CD4-positive, CD25-positive, alpha-beta regulatory T cell (primary cell): ENCODE measurements around the gene C21orf91. TPM values are rescaled to one million over a fixed set of nuclear protein-coding genes. Genes with fewer than 3 reads are reported as not detected.

Experiments used
- ATAC-seq, 2 donors: fragments of 150-1000 bp; cut with Tn5 transposase; one replicate each; pipeline ENCODE4 v1.10.0; 2021; ENCODE audit warnings: low read depth in 2 of 2, moderate number of reproducible peaks in 2 of 2, moderate library complexity in 1 of 2
- DNase-seq, 3 donors: peaks; one replicate each; pipeline versions ENCODE4 v3.0.0 to v3.0.0-alpha.2; 2012 to 2022; ENCODE audit warnings: mixed read lengths in 1 of 3
- H3K27ac ChIP-seq: one replicate; pipeline ENCODE4 v1.7.0; 2013; ENCODE audit warnings: mild to moderate bottlenecking, low read length; ENCODE audit not compliant: insufficient read depth, poor library complexity, severe bottlenecking
- H3K27me3 ChIP-seq: one replicate; pipeline ENCODE4 v1.7.0; 2013; ENCODE audit warnings: low read length; ENCODE audit not compliant: control insufficient read depth, insufficient read depth
- H3K36me3 ChIP-seq: one replicate; pipeline ENCODE4 v1.7.0; 2013; ENCODE audit warnings: mild to moderate bottlenecking, low read length, moderate library complexity; ENCODE audit not compliant: control insufficient read depth, insufficient read depth
- H3K4me1 ChIP-seq: 2 replicates; pipeline ENCODE4 v1.7.0; 2013; ENCODE audit warnings: mild to moderate bottlenecking, low read length; ENCODE audit not compliant: insufficient read depth, control insufficient read depth, poor library complexity, severe bottlenecking
- H3K4me3 ChIP-seq: one replicate; pipeline ENCODE4 v1.7.0; 2013; ENCODE audit warnings: low read depth, mild to moderate bottlenecking, low read length, moderate library complexity
- H3K9me3 ChIP-seq, 2 experiments: 1 replicate in 1 of 2; 2 replicates in 1 of 2; pipeline ENCODE4 v1.7.0; 2013; ENCODE audit warnings: low read length in 2 of 2, mild to moderate bottlenecking in 1 of 2, moderate library complexity in 1 of 2; ENCODE audit not compliant: control insufficient read depth in 2 of 2
- H3K27ac Mint-ChIP-seq, 3 donors: one replicate each; pipeline ENCODE4 v1.8.0; 2020 to 2022; ENCODE audit warnings: mild to moderate bottlenecking in 3 of 3, mixed read lengths in 3 of 3, moderate library complexity in 2 of 3
- H3K27me3 Mint-ChIP-seq: one replicate; pipeline ENCODE4 v1.8.0; 2022; ENCODE audit warnings: mild to moderate bottlenecking, mixed read lengths
- H3K36me3 Mint-ChIP-seq: one replicate; pipeline ENCODE4 v1.8.0; 2020; ENCODE audit warnings: mixed read lengths
- H3K4me1 Mint-ChIP-seq, 4 donors: one replicate each; pipeline ENCODE4 v1.8.0; 2020 to 2022; ENCODE audit warnings: mixed read lengths in 4 of 4, mild to moderate bottlenecking in 1 of 4
- H3K4me3 Mint-ChIP-seq, 4 donors: one replicate each; pipeline ENCODE4 v1.8.0; 2020 to 2022; ENCODE audit warnings: mild to moderate bottlenecking in 4 of 4, mixed read lengths in 4 of 4, moderate library complexity in 3 of 4
- H3K9me3 Mint-ChIP-seq, 7 donors: one replicate each; pipeline ENCODE4 v1.8.0; 2020 to 2022; ENCODE audit warnings: mixed read lengths in 7 of 7, mild to moderate bottlenecking in 3 of 7, moderate library complexity in 2 of 7
- polyA plus RNA-seq, 4 donors: library from polyadenylated mRNA; unstranded; fragments of 300-500 nt; fragmentation: Illumina TruSeq; gene quantifications; one replicate each; pipeline ENCODE4 v1.2.3, GENCODE V29; 2021
- total RNA-seq: library from RNA; stranded (reverse); gene quantifications from one replicate; pipeline ENCODE4 v1.2.3, GENCODE V29; 2022

C21orf91 gene
- total and polyA plus RNA-seq, 5 donors from 2014 or later: 59.3 to 74.6 (median 67.8) TPM

DNA sequence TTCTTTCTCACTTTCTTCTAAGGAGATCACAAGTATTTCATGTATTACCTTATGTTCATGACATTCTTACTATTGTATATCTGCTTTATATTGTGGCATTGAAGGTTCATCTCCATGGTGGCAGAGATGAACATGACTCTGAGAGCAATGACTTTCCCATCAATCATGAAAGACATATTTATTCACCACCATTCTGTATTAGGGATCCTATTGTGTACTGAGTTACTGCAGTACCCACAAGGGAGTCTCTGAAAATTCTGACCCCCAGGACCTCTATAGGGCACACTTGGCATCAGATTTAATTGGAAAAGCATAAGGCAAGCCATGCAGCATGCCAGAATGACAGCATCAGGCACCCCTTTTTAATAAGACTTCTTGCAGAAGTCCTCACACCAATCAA is 21.9 kb upstream of the C21orf91 start:
- no peaks in the 10 kb centered on the region for H3K4me1 ChIP-seq
- Mint-ChIP-seq H3K27me3 (peaks cover 6% of the 10 kb centered on the region), H3K27ac (no peak overlapping the region), H3K9me3 (no peaks in the 10 kb centered on the region), H3K4me1 (peaks cover 0 to 5% (median 0%) of the 10 kb centered on the region in 4 donors), H3K4me3 (no peak overlapping the region), H3K36me3 (no peaks in the 10 kb centered on the region)
- H3K27ac ChIP-seq: no peak overlapping the region
- no peak for DNase-seq
- H3K27me3 ChIP-seq: no peaks in the 10 kb centered on the region
- no peak overlapping the region for H3K4me3 ChIP-seq
- no peaks in the 10 kb centered on the region for H3K36me3 ChIP-seq
- H3K9me3 ChIP-seq: no peaks in the 10 kb centered on the region
- ATAC-seq: no peak

GRCh38 chr21:17834639-17835354 is 15.6 kb upstream of the C21orf91 start:
- no peak overlapping the region for H3K4me3 Mint-ChIP-seq
- peaks cover 6% of the 10 kb centered on the region for H3K27me3 Mint-ChIP-seq
- peaks cover 0 to 2% (median 0%) of the 10 kb centered on the region in 7 donors for H3K9me3 Mint-ChIP-seq
- H3K27me3 ChIP-seq: no peaks in the 10 kb centered on the region
- no peak overlapping the region for H3K27ac ChIP-seq
- no peaks in the 10 kb centered on the region for H3K4me1 ChIP-seq
- no peak overlapping the region for H3K4me3 ChIP-seq
- no peak for ATAC-seq
- no peak overlapping the region for H3K27ac Mint-ChIP-seq
- H3K9me3 ChIP-seq: no peaks in the 10 kb centered on the region
- DNase-seq: no peak
- H3K4me1 Mint-ChIP-seq: peaks cover 0 to 5% (median 0%) of the 10 kb centered on the region in 4 donors
- no peaks in the 10 kb centered on the region for H3K36me3 Mint-ChIP-seq
- no peaks in the 10 kb centered on the region for H3K36me3 ChIP-seq

GRCh38 chr21:17829472-17829871 is 10.3 kb upstream of the C21orf91 start:
- H3K27me3 Mint-ChIP-seq: no peaks in the 10 kb centered on the region

DNA sequence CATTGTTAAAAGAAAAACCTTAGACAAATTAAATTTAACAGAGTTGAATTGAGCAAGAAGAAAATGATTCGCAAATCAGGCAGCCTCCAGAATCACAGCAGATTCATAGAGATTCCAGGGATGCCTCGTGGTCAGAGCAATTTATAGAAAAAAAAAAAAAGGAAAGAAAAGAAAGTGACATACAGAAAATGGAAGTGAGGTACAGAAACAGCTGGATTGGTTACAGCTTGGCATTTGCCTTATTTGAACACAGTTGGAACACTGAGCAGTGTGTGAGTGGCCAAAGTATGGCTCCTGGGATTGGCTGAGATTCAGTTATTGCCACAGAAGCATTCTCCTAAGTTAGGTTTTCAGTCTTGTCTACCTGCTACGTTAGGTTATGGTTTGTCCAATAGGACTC is 9.1 kb upstream of the C21orf91 start:
- no peaks in the 10 kb centered on the region for H3K9me3 ChIP-seq

More at GRCh38 chr21:17829472-17829871, 10.3 kb upstream of the C21orf91 start:
- no peaks in the 10 kb centered on the region for H3K4me1 ChIP-seq
- DNase-seq (no peak), ATAC-seq (no peak)
- H3K36me3 Mint-ChIP-seq: no peaks in the 10 kb centered on the region
- H3K4me3 Mint-ChIP-seq: no peak overlapping the region
- no peaks in the 10 kb centered on the region for H3K36me3 ChIP-seq
- peak overlapping the region in 2 of 3 donors; percentile 31 to 76 for H3K27ac Mint-ChIP-seq
- H3K9me3 Mint-ChIP-seq: peaks cover 0 to 14% (median 3%) of the 10 kb centered on the region in 7 donors
- no peaks in the 10 kb centered on the region for H3K9me3 ChIP-seq
- no peak overlapping the region for H3K27ac ChIP-seq
- H3K27me3 ChIP-seq: no peaks in the 10 kb centered on the region
- no peak overlapping the region for H3K4me3 ChIP-seq
- H3K4me1 Mint-ChIP-seq: no peaks in the 10 kb centered on the region

DNA sequence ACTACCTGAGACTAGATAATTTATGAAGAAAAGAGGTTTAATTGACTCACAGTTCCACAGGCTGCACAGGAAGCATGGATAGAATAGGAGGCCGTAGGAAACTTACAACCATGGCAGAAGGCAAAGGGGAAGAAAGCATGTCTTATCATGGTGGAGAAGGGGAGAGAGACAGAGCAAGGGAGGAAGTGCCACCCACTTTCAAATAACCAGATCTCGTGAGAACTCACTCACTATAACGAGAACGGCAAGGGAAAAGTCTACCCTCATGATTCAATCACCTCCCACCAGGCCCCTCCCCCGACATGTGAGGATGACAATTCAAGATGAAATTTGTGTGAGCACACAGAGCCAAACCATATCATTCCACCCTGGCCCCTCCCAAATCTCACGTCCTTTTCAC is 4.7 kb upstream of the C21orf91 start:
- H3K36me3 Mint-ChIP-seq: no peaks in the 10 kb centered on the region
- peak overlapping the region in 1 of 4 donors; percentile 43 for H3K4me3 Mint-ChIP-seq
- H3K9me3 ChIP-seq: no peaks in the 10 kb centered on the region

More for the DNA sequence above, 9.1 kb upstream of the C21orf91 start:
- Mint-ChIP-seq H3K4me1 (no peaks in the 10 kb centered on the region), H3K36me3 (no peaks in the 10 kb centered on the region), H3K4me3 (no peak overlapping the region), H3K9me3 (peaks cover 0 to 14% (median 3%) of the 10 kb centered on the region in 7 donors), H3K27ac (no peak overlapping the region), H3K27me3 (no peaks in the 10 kb centered on the region)
- H3K36me3 ChIP-seq: no peaks in the 10 kb centered on the region
- H3K4me3 ChIP-seq: no peak overlapping the region
- no peaks in the 10 kb centered on the region for H3K4me1 ChIP-seq
- DNase-seq (no peak), ATAC-seq (no peak)
- H3K27ac ChIP-seq: no peak overlapping the region
- H3K27me3 ChIP-seq: no peaks in the 10 kb centered on the region

DNA sequence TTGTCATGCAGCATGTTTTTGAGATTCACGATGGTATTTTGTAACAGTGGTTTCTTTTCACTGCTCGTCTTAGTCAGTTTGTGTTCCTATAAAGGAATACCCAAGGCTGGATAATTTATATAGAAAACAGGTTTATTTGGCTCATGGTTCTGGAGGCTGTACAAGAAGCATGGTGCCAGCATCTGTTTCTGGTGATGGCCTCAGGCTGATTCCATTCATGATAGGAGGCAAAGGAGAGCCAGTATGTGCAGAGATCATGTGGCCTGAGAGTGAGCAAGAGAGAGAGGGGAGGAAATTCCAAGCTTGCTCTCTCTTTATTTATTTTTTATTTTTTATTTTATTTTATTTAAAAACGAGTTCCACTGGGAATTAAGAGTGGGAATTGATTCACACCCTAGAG is 2.0 kb upstream of the C21orf91 start:
- H3K4me3 Mint-ChIP-seq: peak overlapping the region; percentile 78 to 98 (median 94)
- DNase-seq (no peak), ATAC-seq (no peak)
- peak overlapping the region; percentile 99 to 100 (median 99) for H3K27ac Mint-ChIP-seq
- H3K36me3 ChIP-seq: peaks cover 5% of the 10 kb centered on the region
- H3K4me1 ChIP-seq: peaks cover 30% of the 10 kb centered on the region
- H3K27me3 Mint-ChIP-seq: no peaks in the 10 kb centered on the region
- H3K27me3 ChIP-seq: no peaks in the 10 kb centered on the region
- peaks cover 0 to 13% (median 4%) of the 10 kb centered on the region in 7 donors for H3K9me3 Mint-ChIP-seq
- peaks cover 6% of the 10 kb centered on the region for H3K36me3 Mint-ChIP-seq
- H3K27ac ChIP-seq: peak overlapping the region; percentile 87
- no peaks in the 10 kb centered on the region for H3K9me3 ChIP-seq
- H3K4me3 ChIP-seq: no peak overlapping the region
- H3K4me1 Mint-ChIP-seq: peaks cover 18 to 34% (median 26%) of the 10 kb centered on the region in 4 donors

More for the DNA sequence above, 4.7 kb upstream of the C21orf91 start:
- Histone ChIP-seq H3K4me3 (no peak overlapping the region), H3K36me3 (no peaks in the 10 kb centered on the region), H3K4me1 (peaks cover 8% of the 10 kb centered on the region), H3K27ac (no peak overlapping the region), H3K27me3 (no peaks in the 10 kb centered on the region)
- peaks cover 12 to 16% (median 13%) of the 10 kb centered on the region in 4 donors for H3K4me1 Mint-ChIP-seq
- H3K27ac Mint-ChIP-seq: peak overlapping the region in 1 of 3 donors; percentile 27
- DNase-seq (no peak), ATAC-seq (no peak)
- H3K27me3 Mint-ChIP-seq: no peaks in the 10 kb centered on the region
- peaks cover 0 to 14% (median 3%) of the 10 kb centered on the region in 7 donors for H3K9me3 Mint-ChIP-seq

DNA sequence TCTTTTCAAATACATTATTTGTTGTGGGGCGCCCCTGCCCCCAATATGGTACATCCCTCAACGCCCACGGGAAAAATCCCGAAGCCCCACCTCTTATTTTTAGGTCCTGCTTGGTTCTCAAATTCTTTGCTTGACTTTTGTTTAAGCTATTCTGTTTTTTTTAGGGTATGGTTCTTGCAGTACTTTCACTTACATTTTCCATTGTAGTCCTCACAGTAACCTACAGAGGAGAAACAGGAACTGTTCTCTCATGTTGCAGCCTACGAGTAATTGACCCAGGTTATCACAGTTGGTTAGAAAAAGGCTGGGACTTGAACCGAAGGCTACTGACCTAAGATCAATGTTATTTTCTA is 697 bp upstream of the C21orf91 start:
- H3K27ac ChIP-seq: peak overlapping the region; percentile 87
- H3K36me3 ChIP-seq: peaks cover 12% of the 10 kb centered on the region
- Mint-ChIP-seq H3K9me3 (peaks cover 0 to 3% (median 0%) of the 10 kb centered on the region in 7 donors), H3K4me1 (peaks cover 22 to 45% (median 30%) of the 10 kb centered on the region in 4 donors), H3K27ac (peak overlapping the region; percentile 99 to 100 (median 99)), H3K4me3 (peak overlapping the region; percentile 78 to 98 (median 94)), H3K36me3 (peaks cover 9% of the 10 kb centered on the region), H3K27me3 (no peaks in the 10 kb centered on the region)
- no peaks in the 10 kb centered on the region for H3K9me3 ChIP-seq
- peak overlapping the region; percentile 96 for H3K4me3 ChIP-seq
- H3K4me1 ChIP-seq: peaks cover 43% of the 10 kb centered on the region
- DNase-seq (no peak), ATAC-seq (peak; percentile 47 to 51)
- H3K27me3 ChIP-seq: no peaks in the 10 kb centered on the region
